Measurements from ENCODE around the gene PIR. TPM values are rescaled to one million over a fixed set of nuclear protein-coding genes. Genes with fewer than 3 reads are reported as not detected.

The PIR gene
- total and polyA plus RNA-seq, 5 donors from 2014 or later, result 0.14 TPM; not detected in 4

DNA sequence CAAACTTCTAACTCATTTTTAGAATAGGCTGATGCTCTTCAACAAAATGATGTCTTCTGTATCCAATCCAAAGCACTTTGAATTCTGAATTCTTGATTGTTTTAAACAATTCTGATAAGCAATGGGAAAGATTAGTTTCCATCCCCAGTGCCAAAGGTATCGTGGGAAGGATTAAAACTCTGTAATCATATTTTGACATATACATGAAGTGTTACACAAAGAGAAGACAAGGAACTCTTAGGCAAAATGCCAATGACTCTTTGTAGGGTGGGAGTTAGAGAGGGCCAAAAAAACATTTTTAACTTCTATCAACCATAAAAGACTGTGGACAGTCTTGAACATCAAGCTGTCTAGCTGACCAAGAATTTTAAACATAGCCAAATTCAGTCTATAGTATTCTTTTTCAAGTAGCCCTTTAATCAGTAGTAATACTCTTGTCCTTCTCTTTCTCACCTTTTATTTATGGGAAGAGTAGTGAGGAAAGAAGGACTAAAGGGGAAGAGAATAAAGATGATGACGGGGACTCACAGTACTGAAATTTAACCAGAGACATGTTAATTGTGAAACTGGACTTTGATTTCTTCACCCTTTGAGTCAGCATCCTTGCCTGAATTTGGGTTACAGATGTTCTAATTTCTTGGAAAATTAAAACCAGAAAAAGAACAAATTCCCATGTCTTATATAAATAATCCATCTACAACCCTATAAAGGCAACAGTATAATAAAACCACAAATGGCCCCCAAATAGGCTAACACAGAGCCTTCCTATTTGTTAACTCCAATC lies 57.1 kb downstream of the PIR start:
- no peaks in the 10 kb centered on the region for H3K36me3 ChIP-seq (ENCODE audit: control insufficient read depth, insufficient read depth, low read length)
- ATAC-seq (ENCODE audit: low read depth in 2 of 2) (no peak), DNase-seq (no peak)
- H3K9me3 ChIP-seq (ENCODE audit: control insufficient read depth in 2 of 2, low read length in 2 of 2), result no peaks in the 10 kb centered on the region
- H3K9me3 Mint-ChIP-seq, result peaks cover 0 to 1% (median 0%) of the 10 kb centered on the region in 7 donors
- no peaks in the 10 kb centered on the region for H3K4me1 Mint-ChIP-seq
- no peak overlapping the region for H3K27ac ChIP-seq (ENCODE audit: insufficient read depth, low read length, poor library complexity, severe bottlenecking)
- no peaks in the 10 kb centered on the region for H3K27me3 ChIP-seq (ENCODE audit: control insufficient read depth, insufficient read depth, low read length)
- H3K4me3 ChIP-seq (ENCODE audit: low read depth, low read length), result no peak overlapping the region
- no peak overlapping the region for H3K4me3 Mint-ChIP-seq
- peaks cover 11% of the 10 kb centered on the region for H3K27me3 Mint-ChIP-seq
- H3K27ac Mint-ChIP-seq, result no peak overlapping the region
- H3K36me3 Mint-ChIP-seq, result no peaks in the 10 kb centered on the region
- no peaks in the 10 kb centered on the region for H3K4me1 ChIP-seq (ENCODE audit: control insufficient read depth, insufficient read depth, low read length, poor library complexity, severe bottlenecking)

- Histone ChIP-seq H3K4me1 (ENCODE audit: control insufficient read depth, insufficient read depth, low read length, poor library complexity, severe bottlenecking) (no peaks in the 10 kb centered on the region), H3K4me3 (ENCODE audit: low read depth, low read length) (no peak overlapping the region), H3K9me3 (ENCODE audit: control insufficient read depth in 2 of 2, low read length in 2 of 2) (no peaks in the 10 kb centered on the region), H3K36me3 (ENCODE audit: control insufficient read depth, insufficient read depth, low read length) (no peaks in the 10 kb centered on the region), H3K27ac (ENCODE audit: insufficient read depth, low read length, poor library complexity, severe bottlenecking) (no peak overlapping the region), H3K27me3 (ENCODE audit: control insufficient read depth, insufficient read depth, low read length) (no peaks in the 10 kb centered on the region)
- H3K4me3 Mint-ChIP-seq, result no peak overlapping the region
- peaks cover 11% of the 10 kb centered on the region for H3K27me3 Mint-ChIP-seq
- no peak overlapping the region for H3K27ac Mint-ChIP-seq
- H3K4me1 Mint-ChIP-seq, result no peaks in the 10 kb centered on the region
- DNase-seq, result no peak
- H3K9me3 Mint-ChIP-seq, result peaks cover 0 to 1% (median 0%) of the 10 kb centered on the region in 7 donors
- H3K36me3 Mint-ChIP-seq, result no peaks in the 10 kb centered on the region
- no peak for ATAC-seq (ENCODE audit: low read depth in 2 of 2)
Observed at GRCh38 chrX:15434205-15434604, 58.9 kb downstream of the PIR start.

DNA sequence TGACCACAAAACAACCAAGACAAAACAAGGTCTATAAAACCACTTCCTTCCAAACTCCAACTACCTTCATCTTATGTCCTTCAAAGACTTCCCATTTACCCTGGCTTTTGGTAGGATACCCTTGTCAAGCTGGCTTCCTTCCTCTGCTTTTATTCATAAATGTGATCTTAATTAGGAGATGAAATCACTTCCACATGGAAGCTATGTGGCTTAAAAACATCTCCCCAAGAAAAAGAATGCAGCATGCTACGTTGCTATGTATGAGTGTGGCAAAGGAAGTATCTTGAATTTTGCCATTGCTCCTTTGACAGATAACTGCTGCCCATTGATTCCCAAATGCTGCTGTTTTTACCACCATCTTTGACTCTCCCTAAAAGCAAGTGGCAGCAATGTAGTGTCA lies 62.5 kb downstream of the PIR start:
- peaks cover 0 to 7% (median 0%) of the 10 kb centered on the region in 7 donors for H3K9me3 Mint-ChIP-seq
- H3K4me3 Mint-ChIP-seq, result no peak overlapping the region
- no peak overlapping the region for H3K27ac Mint-ChIP-seq
- H3K4me1 Mint-ChIP-seq, result no peaks in the 10 kb centered on the region
- ATAC-seq (ENCODE audit: low read depth in 2 of 2) (no peak), DNase-seq (no peak)
- H3K4me3 ChIP-seq (ENCODE audit: low read depth, low read length), result no peak overlapping the region
- no peaks in the 10 kb centered on the region for H3K36me3 ChIP-seq (ENCODE audit: control insufficient read depth, insufficient read depth, low read length)
- no peaks in the 10 kb centered on the region for H3K36me3 Mint-ChIP-seq
- no peaks in the 10 kb centered on the region for H3K9me3 ChIP-seq (ENCODE audit: control insufficient read depth in 2 of 2, low read length in 2 of 2)
- H3K27me3 ChIP-seq (ENCODE audit: control insufficient read depth, insufficient read depth, low read length), result no peaks in the 10 kb centered on the region
- H3K4me1 ChIP-seq (ENCODE audit: control insufficient read depth, insufficient read depth, low read length, poor library complexity, severe bottlenecking), result no peaks in the 10 kb centered on the region
- H3K27me3 Mint-ChIP-seq, result peaks cover 11% of the 10 kb centered on the region
- no peak overlapping the region for H3K27ac ChIP-seq (ENCODE audit: insufficient read depth, low read length, poor library complexity, severe bottlenecking)

DNA sequence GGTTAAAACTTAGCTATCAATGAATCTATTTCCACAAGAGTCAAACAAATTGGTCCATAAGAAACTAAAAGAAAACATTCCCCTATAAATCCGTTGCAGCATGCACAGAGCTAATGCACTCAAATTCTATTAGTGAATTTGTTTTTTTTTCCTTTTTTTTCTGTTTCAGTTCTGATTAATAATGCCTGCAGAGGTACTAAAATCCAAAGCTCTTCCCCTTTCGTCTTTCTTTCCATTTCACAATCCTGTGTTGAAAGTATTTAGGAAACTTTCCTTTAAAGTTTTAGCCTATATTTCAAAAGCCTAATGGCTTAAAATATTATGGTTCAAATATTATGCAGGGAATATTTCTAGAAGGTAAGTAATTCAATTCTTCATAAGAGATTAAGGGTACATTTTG lies 63.1 kb downstream of the PIR start:
- Histone ChIP-seq H3K27me3 (ENCODE audit: control insufficient read depth, insufficient read depth, low read length) (no peaks in the 10 kb centered on the region), H3K36me3 (ENCODE audit: control insufficient read depth, insufficient read depth, low read length) (no peaks in the 10 kb centered on the region), H3K4me1 (ENCODE audit: control insufficient read depth, insufficient read depth, low read length, poor library complexity, severe bottlenecking) (no peaks in the 10 kb centered on the region), H3K27ac (ENCODE audit: insufficient read depth, low read length, poor library complexity, severe bottlenecking) (no peak overlapping the region), H3K4me3 (ENCODE audit: low read depth, low read length) (no peak overlapping the region), H3K9me3 (ENCODE audit: control insufficient read depth in 2 of 2, low read length in 2 of 2) (no peaks in the 10 kb centered on the region)
- ATAC-seq (ENCODE audit: low read depth in 2 of 2) (no peak), DNase-seq (no peak)
- H3K9me3 Mint-ChIP-seq, result peaks cover 0 to 7% (median 0%) of the 10 kb centered on the region in 7 donors
- H3K4me1 Mint-ChIP-seq, result no peaks in the 10 kb centered on the region
- H3K27ac Mint-ChIP-seq, result no peak overlapping the region
- H3K27me3 Mint-ChIP-seq, result peaks cover 11% of the 10 kb centered on the region
- no peaks in the 10 kb centered on the region for H3K36me3 Mint-ChIP-seq
- no peak overlapping the region for H3K4me3 Mint-ChIP-seq

GRCh38 chrX:15425024-15425423 lies 68.1 kb downstream of the PIR start:
- no peaks in the 10 kb centered on the region for H3K9me3 ChIP-seq (ENCODE audit: control insufficient read depth in 2 of 2, low read length in 2 of 2)
- H3K4me3 ChIP-seq (ENCODE audit: low read depth, low read length), result no peak overlapping the region
- H3K4me1 ChIP-seq (ENCODE audit: control insufficient read depth, insufficient read depth, low read length, poor library complexity, severe bottlenecking), result no peaks in the 10 kb centered on the region
- Mint-ChIP-seq H3K27me3 (no peaks in the 10 kb centered on the region), H3K27ac (no peak overlapping the region), H3K4me1 (no peaks in the 10 kb centered on the region), H3K36me3 (no peaks in the 10 kb centered on the region), H3K4me3 (no peak overlapping the region), H3K9me3 (peaks cover 0 to 8% (median 0%) of the 10 kb centered on the region in 7 donors)
- H3K36me3 ChIP-seq (ENCODE audit: control insufficient read depth, insufficient read depth, low read length), result no peaks in the 10 kb centered on the region
- ATAC-seq (ENCODE audit: low read depth in 2 of 2) (no peak), DNase-seq (no peak)
- H3K27ac ChIP-seq (ENCODE audit: insufficient read depth, low read length, poor library complexity, severe bottlenecking), result no peak overlapping the region
- no peaks in the 10 kb centered on the region for H3K27me3 ChIP-seq (ENCODE audit: control insufficient read depth, insufficient read depth, low read length)

DNA sequence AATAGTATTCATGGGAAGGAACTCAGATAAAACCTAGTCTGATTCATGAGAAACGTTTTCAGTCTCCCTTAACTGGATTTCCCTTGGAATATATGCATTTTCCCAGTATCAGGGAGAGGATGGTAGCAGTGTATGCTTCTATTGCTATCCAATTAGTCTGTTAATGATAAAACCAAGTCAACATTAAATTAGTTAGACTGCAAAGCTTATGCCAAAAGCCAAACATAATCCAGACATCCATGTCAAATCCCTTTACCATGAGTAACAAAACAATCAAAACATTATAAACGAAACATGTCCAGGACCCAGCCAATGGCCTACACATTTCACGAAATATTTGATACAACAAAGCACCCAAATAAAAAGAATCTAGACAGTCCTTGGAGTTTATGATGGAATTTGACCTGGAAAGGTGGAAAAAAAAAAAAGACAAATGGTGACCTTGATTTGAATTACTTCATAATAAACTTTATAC lies 74.4 kb downstream of the PIR start:
- DNase-seq, result no peak
- no peak overlapping the region for H3K4me3 Mint-ChIP-seq

GRCh38 chrX:15418041-15418706 lies 75.0 kb downstream of the PIR start:
- no peaks in the 10 kb centered on the region for H3K27me3 Mint-ChIP-seq
- H3K27ac ChIP-seq (ENCODE audit: insufficient read depth, low read length, poor library complexity, severe bottlenecking), result no peak overlapping the region
- DNase-seq (no peak), ATAC-seq (ENCODE audit: low read depth in 2 of 2) (no peak)
- H3K4me1 Mint-ChIP-seq, result no peaks in the 10 kb centered on the region
- no peaks in the 10 kb centered on the region for H3K36me3 ChIP-seq (ENCODE audit: control insufficient read depth, insufficient read depth, low read length)
- no peaks in the 10 kb centered on the region for H3K27me3 ChIP-seq (ENCODE audit: control insufficient read depth, insufficient read depth, low read length)
- H3K4me3 Mint-ChIP-seq, result no peak overlapping the region
- peaks cover 0 to 7% (median 1%) of the 10 kb centered on the region in 7 donors for H3K9me3 Mint-ChIP-seq
- H3K36me3 Mint-ChIP-seq, result no peaks in the 10 kb centered on the region
- no peak overlapping the region for H3K27ac Mint-ChIP-seq
- H3K4me1 ChIP-seq (ENCODE audit: control insufficient read depth, insufficient read depth, low read length, poor library complexity, severe bottlenecking), result no peaks in the 10 kb centered on the region
- no peaks in the 10 kb centered on the region for H3K9me3 ChIP-seq (ENCODE audit: control insufficient read depth in 2 of 2, low read length in 2 of 2)
- H3K4me3 ChIP-seq (ENCODE audit: low read depth, low read length), result no peak overlapping the region

More for the DNA sequence above, 74.4 kb downstream of the PIR start:
- no peaks in the 10 kb centered on the region for H3K36me3 ChIP-seq (ENCODE audit: control insufficient read depth, insufficient read depth, low read length)
- no peak overlapping the region for H3K4me3 ChIP-seq (ENCODE audit: low read depth, low read length)
- H3K27me3 Mint-ChIP-seq, result no peaks in the 10 kb centered on the region
- no peak overlapping the region for H3K27ac ChIP-seq (ENCODE audit: insufficient read depth, low read length, poor library complexity, severe bottlenecking)
- H3K27me3 ChIP-seq (ENCODE audit: control insufficient read depth, insufficient read depth, low read length), result no peaks in the 10 kb centered on the region
- no peaks in the 10 kb centered on the region for H3K9me3 ChIP-seq (ENCODE audit: control insufficient read depth in 2 of 2, low read length in 2 of 2)
- ATAC-seq (ENCODE audit: low read depth in 2 of 2), result no peak
- no peaks in the 10 kb centered on the region for H3K4me1 Mint-ChIP-seq
- no peaks in the 10 kb centered on the region for H3K4me1 ChIP-seq (ENCODE audit: control insufficient read depth, insufficient read depth, low read length, poor library complexity, severe bottlenecking)
- no peak overlapping the region for H3K27ac Mint-ChIP-seq
- peaks cover 0 to 7% (median 1%) of the 10 kb centered on the region in 7 donors for H3K9me3 Mint-ChIP-seq
- no peaks in the 10 kb centered on the region for H3K36me3 Mint-ChIP-seq
